GM12892 (cell line): Measurements from ENCODE around the gene VOPP1.

Source experiments
- POLR2AphosphoS5 ChIP-seq: IDR thresholded peaks from 2 replicates; pipeline ENCODE4 v1.6.1; 2011; ENCODE audit warnings: low read depth, low read length, control low read depth
- TAF1 ChIP-seq: IDR thresholded peaks from 2 replicates; pipeline ENCODE4 v1.6.1; 2011; ENCODE audit warnings: low read depth, mild to moderate bottlenecking, control low read depth, low read length, borderline replicate concordance

DNA sequence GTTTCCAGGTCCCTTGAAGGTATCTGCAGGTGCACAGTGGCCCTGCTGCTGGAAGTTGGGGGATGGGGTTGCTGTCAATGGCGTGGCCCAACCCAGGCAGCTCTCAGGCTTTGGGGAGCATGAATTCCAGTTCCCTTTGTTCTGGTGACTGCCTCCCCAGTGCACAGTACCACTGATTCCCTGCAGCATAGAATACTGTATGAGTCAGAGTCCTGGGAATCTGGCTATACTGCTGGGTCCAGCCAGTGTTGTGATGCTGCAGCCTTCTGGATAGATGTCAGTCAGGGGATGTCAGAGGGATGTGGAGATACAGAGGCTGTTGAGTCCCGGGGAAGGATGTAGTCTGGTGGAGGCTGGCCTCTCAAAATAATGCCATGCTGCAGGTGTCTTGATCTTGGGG, 107.9 kb downstream of the VOPP1 start:
- TF ChIP-seq TAF1 (no peak), POLR2AphosphoS5 (no peak)
